K562 (cell line): ENCODE results near the gene TPI1. TPM values are rescaled to one million over a fixed set of nuclear protein-coding genes. Genes with fewer than 3 reads are reported as not detected.

Experiments
- ATAC-seq: fragments of 200-7000 bp; cut with Tn5 transposase; 3 replicates; pipeline ENCODE4 v1.9.1; 2020; ENCODE audit warnings: moderate library complexity
- BruUV-seq: library from RNA; stranded (reverse); fragments of 400-500 nt; replicated peaks from 2 replicates; lab custom pipeline; 2021; lab: Mats Ljungman, UMichigan
- CTCF ChIA-PET: fragments of 300-600 bp; formaldehyde crosslinking; extraction: SDS; loops from one replicate; lab custom pipeline; 2021; ENCODE audit warnings: low intra/inter-chr PET ratio; lab: Yijun Ruan, JAX
- POLR2A ChIA-PET: fragments of 300-600, 350-650 bp; sonication (Branson Sonifier 250); formaldehyde crosslinking; extraction: SDS; loops from one replicate; lab custom pipeline; 2021; ENCODE audit warnings: antibody characterized with exemption, inconsistent platforms; lab: Yijun Ruan, JAX
- DNase-seq, 4 experiments: peaks; one replicate each; pipeline versions ENCODE4 v3.0.0 to v3.0.0-alpha.2; 2011 to 2018; ENCODE audit warnings: low spot score in 3 of 4, mixed read lengths in 3 of 4; ENCODE audit errors: extremely low read depth in 1 of 4
- FAIRE-seq: peaks from 2 replicates; lab custom pipeline; 2011; peaks lifted over from hg19 to GRCh38; lab: Jason Lieb, UNC
- H2AFZ ChIP-seq: 2 replicates; pipeline ENCODE4 v1.6.0; 2011; ENCODE audit warnings: low read depth, low read length, control low read depth, inconsistent platforms
- H3K27ac ChIP-seq: fragments of 200-600 bp; 3 replicates; pipeline ENCODE4 v1.8.0; 2011; ENCODE audit warnings: low read depth, mild to moderate bottlenecking, control low read depth, inconsistent platforms, low read length, moderate library complexity, mixed read lengths; ENCODE audit errors: extremely low read depth
- H3K27me3 ChIP-seq, 2 experiments: fragments of 300-600 bp in 1 of 2; 2 replicates in 1 of 2; 3 replicates in 1 of 2; pipeline versions ENCODE4 v1.6.0 to v1.8.0; 2011; ENCODE audit warnings: inconsistent platforms in 2 of 2, low read length in 2 of 2, mild to moderate bottlenecking in 1 of 2, mixed read lengths in 1 of 2, moderate library complexity in 1 of 2; ENCODE audit not compliant: control insufficient read depth in 2 of 2, insufficient read depth in 2 of 2
- H3K36me3 ChIP-seq: fragments of 300-600 bp; 3 replicates; pipeline ENCODE4 v1.8.0; 2011; ENCODE audit warnings: mild to moderate bottlenecking, low read length, inconsistent platforms; ENCODE audit not compliant: control insufficient read depth, insufficient read depth
- H3K4me1 ChIP-seq, 2 experiments: fragments of 200-600 bp in 1 of 2; replicated peaks in 1 of 2; 2 replicates in 1 of 2; 3 replicates in 1 of 2; pipeline versions ENCODE4 v1.5.1 to v1.8.0; 2011; ENCODE audit warnings: inconsistent platforms in 2 of 2, low read length in 2 of 2, mild to moderate bottlenecking in 1 of 2, mixed read lengths in 1 of 2, moderate library complexity in 1 of 2; ENCODE audit not compliant: control insufficient read depth in 2 of 2, insufficient read depth in 2 of 2
- H3K4me2 ChIP-seq: 2 replicates; pipeline ENCODE4 v1.6.1; 2011; ENCODE audit warnings: low read length, control low read depth, inconsistent platforms, mixed read lengths; ENCODE audit not compliant: insufficient read depth
- H3K4me3 ChIP-seq: fragments of 200-600 bp; sonication (generic), shearing (Covaris generic); 2 replicates; pipeline ENCODE4 v1.5.1; 2016; ENCODE audit warnings: control low read depth, inconsistent platforms
- H3K79me2 ChIP-seq: fragments of 200-600 bp; 3 replicates; pipeline ENCODE4 v1.8.0; 2011; ENCODE audit warnings: low read length, inconsistent platforms; ENCODE audit not compliant: control insufficient read depth, insufficient read depth
- H3K9ac ChIP-seq, 2 experiments: 2 replicates each; pipeline versions ENCODE4 v1.6.0 to v1.6.1; 2011; ENCODE audit warnings: low read depth in 2 of 2, low read length in 2 of 2, control low read depth in 1 of 2, inconsistent platforms in 1 of 2, mild to moderate bottlenecking in 1 of 2, mixed read lengths in 1 of 2; ENCODE audit not compliant: insufficient read depth in 1 of 2
- H3K9me1 ChIP-seq: one replicate; pipeline ENCODE4 v1.6.0; 2011; ENCODE audit warnings: inconsistent platforms, mild to moderate bottlenecking, low read length, moderate library complexity; ENCODE audit not compliant: control insufficient read depth, insufficient read depth
- H3K9me3 ChIP-seq: replicated peaks from 2 replicates; pipeline ENCODE4 v1.5.1; 2011; ENCODE audit warnings: low read depth, low read length, inconsistent platforms; ENCODE audit not compliant: control insufficient read depth, insufficient read depth
- H4K20me1 ChIP-seq: replicated peaks from 2 replicates; pipeline ENCODE4 v1.6.1; 2011; ENCODE audit warnings: low read length, inconsistent platforms, mixed read lengths; ENCODE audit not compliant: control insufficient read depth, insufficient read depth
- CHD4 ChIP-seq: fragments of 200-600 bp; sonication (generic); IDR thresholded peaks from 3 replicates; pipeline ENCODE4 v1.6.1; 2012; ENCODE audit warnings: low read depth, mild to moderate bottlenecking, mixed read lengths, low read length, inconsistent platforms; ENCODE audit not compliant: insufficient read depth, insufficient replicate concordance, poor library complexity, severe bottlenecking
- DDX20 ChIP-seq: fragments of 450-650 bp; IDR thresholded peaks from 2 replicates; pipeline ENCODE4 v1.6.1; 2016; ENCODE audit warnings: missing genetic modification characterization, low read depth, mild to moderate bottlenecking, missing compliant biosample characterization, moderate library complexity
- GTF2F1 ChIP-seq: IDR thresholded peaks from 2 replicates; pipeline ENCODE4 v1.6.1; 2011; ENCODE audit warnings: low read depth, low read length, improper control_type of control experiment
- KLF1 ChIP-seq: fragments of 450-650 bp; IDR thresholded peaks from 2 replicates; pipeline ENCODE4 v1.6.1; 2016; ENCODE audit warnings: missing genetic modification characterization, missing compliant biosample characterization
- KLF16 ChIP-seq: IDR thresholded peaks from 2 replicates; pipeline ENCODE4 v1.6.1; 2016; ENCODE audit warnings: antibody characterized with exemption
- PURB ChIP-seq: sonication (generic); formaldehyde crosslinking; IDR thresholded peaks from 2 replicates; pipeline ENCODE4 v1.9.0; 2021; ENCODE audit warnings: low read depth, mild to moderate bottlenecking, missing genetic modification reagents
- RCOR1 ChIP-seq, 2 experiments: IDR thresholded peaks; 2 replicates each; pipeline ENCODE4 v1.6.1; 2012; ENCODE audit warnings: low read depth in 2 of 2, low read length in 2 of 2, borderline replicate concordance in 1 of 2, improper control_type of control experiment in 1 of 2
- THRB ChIP-seq: fragments of 450-650 bp; formaldehyde crosslinking; conservative IDR thresholded peaks from 2 replicates; pipeline ENCODE4 v1.4.0; 2022; ENCODE audit warnings: mild to moderate bottlenecking, missing genetic modification characterization
- ZC3H11A ChIP-seq: IDR thresholded peaks from 2 replicates; pipeline ENCODE4 v1.6.1; 2012; ENCODE audit warnings: low read depth, low read length, improper control_type of control experiment
- ZFPM2 ChIP-seq: fragments of 250-450 bp; sonication (Bioruptor Pico); IDR thresholded peaks from 2 replicates; pipeline ENCODE4 v1.5.1; 2022; ENCODE audit warnings: mild to moderate bottlenecking
- ZNF79 ChIP-seq: fragments of 250-450 bp; sonication (Bioruptor Pico); IDR thresholded peaks from 2 replicates; pipeline ENCODE4 v1.4.0; 2020; ENCODE audit warnings: low read depth, mild to moderate bottlenecking, moderate library complexity
- WGBS: fragments of 100-300 bp; shearing (Covaris generic); methylation state at CpG from one replicate; pipeline ENCODE4 v1.1.6; 2016; ENCODE audit warnings: low coverage, mixed read lengths; ENCODE audit not compliant: insufficient coverage; ENCODE audit errors: missing lambda C conversion rate; 5-methylcytosine and 5-hydroxymethylcytosine counted together
- in situ Hi-C: fragments of 300-500 bp; cut with MboI; formaldehyde crosslinking; loops from 4 replicates; pipeline ENCODE4 v1.15.0; 2018; ENCODE audit warnings: inconsistent platforms, mixed read lengths
- intact Hi-C: fragments of 100-400 bp; cut with micrococcal nuclease; formaldehyde crosslinking; loops from 2 replicates; pipeline ENCODE4 v1.14.2; 2022
- polyA plus RNA-seq, 8 experiments: library from polyadenylated mRNA; depleted of rRNA in 4 of 8; stranded (reverse) in 5 of 8; unstranded in 3 of 8; fragments of >200 nt; fragmentation: Nextera tagmentation in 2 of 8; fragmentation: Illumina TruSeq in 1 of 8; extraction: Ambion mirVana in 2 of 8; extraction: Trizol in 1 of 8; gene quantifications; 2 replicates each; pipeline versions ENCODE4 v1.2.1 to v1.2.3, GENCODE V29; 2011 to 2014; ENCODE audit warnings: inconsistent platforms in 1 of 8, missing spikeins in 1 of 8
- total RNA-seq, 7 experiments: library from RNA; depleted of rRNA in 6 of 7; stranded (reverse); fragments of >200 nt in 6 of 7; fragmentation: Illumina TruSeq in 2 of 7; extraction: Trizol in 2 of 7; gene quantifications; 2 replicates each; pipeline versions ENCODE4 v1.2.1 to v1.2.3, GENCODE V29; 2011 to 2021; ENCODE audit warnings: low replicate concordance in 1 of 7
- TF ChIP-seq, protein P1 (sequence below): fragments of 450-650 bp; IDR thresholded peaks from 2 replicates; pipeline ENCODE4 v1.7.0; 2016; ENCODE audit warnings: borderline replicate concordance

The TPI1 gene
- total and polyA plus RNA-seq, 9 of the 15 experiments (the other 6 are each of a cell fraction or from before 2014, with no cell fraction given), result 662 to 4,971 (median 892) TPM

DNA sequence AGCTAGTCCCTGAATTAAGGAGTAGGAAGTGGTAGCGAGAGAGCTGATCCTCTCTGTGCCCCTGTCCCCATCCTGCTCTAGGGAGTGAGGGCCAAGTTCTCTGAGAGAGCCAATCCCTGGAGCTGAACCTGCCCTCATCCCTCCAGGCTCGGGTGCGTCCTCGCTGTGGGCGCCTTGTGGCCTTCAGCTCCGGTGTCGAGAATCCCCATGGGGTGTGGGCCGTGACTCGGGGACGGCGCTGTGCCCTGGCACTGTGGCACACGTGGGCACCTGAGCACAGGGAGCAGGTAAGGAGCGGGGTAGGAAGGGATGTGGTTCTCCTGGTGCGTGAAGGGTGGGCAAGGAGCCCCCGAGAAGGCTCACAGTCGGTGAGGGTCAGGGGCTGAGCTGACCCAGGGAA lies 28.5 kb upstream of the TPI1 start:
- no peaks in the 10 kb centered on the region; the same call in 1 of the 2 replicates for H4K20me1 ChIP-seq
- H3K4me3 ChIP-seq, result no peak overlapping the region
- in situ Hi-C loops, result no loop called here
- H3K9ac ChIP-seq, result no peak overlapping the region
- POLR2A ChIA-PET, result interaction anchor here (0.7 to 4.7 kb wide), 5 partner anchors 8 to 225 kb away, joined by 3 to 39 read pairs (median 8); partner anchors contain the start of genes CDCA3, TPI1 and USP5
- no peak for FAIRE-seq
- no peak overlapping the region for H3K4me2 ChIP-seq
- CTCF ChIA-PET, result no interaction called here
- 87% methylated on average over 14 of the region's 16 CpGs for WGBS
- H3K9me1 ChIP-seq, result no peaks in the 10 kb centered on the region
- no peak for DNase-seq
- H3K36me3 ChIP-seq, result peaks cover 54% of the 10 kb centered on the region; the same call in 2 of the 3 replicates
- no peaks in the 10 kb centered on the region for H3K9me3 ChIP-seq
- H3K27ac ChIP-seq, result no peak overlapping the region
- no peak overlapping the region for H2AFZ ChIP-seq
- BruUV-seq, result no TSS peak
- ATAC-seq, result no peak
- TF ChIP-seq RCOR1 (IDR thresholded peaks at IDR 0.05; ENCODE audit: borderline replicate concordance in 1 of 2, low read depth in 2 of 2, low read length in 2 of 2) (no peak), ZFPM2 (CRISPR knock-in tag) (no peak), KLF1 (tag) (no peak), GTF2F1 (no peak), DDX20 (tag) (no peak), THRB (CRISPR knock-in tag) (no peak), ZC3H11A (no peak), KLF16 (no peak), ZNF79 (CRISPR knock-in tag) (no peak), CHD4 (no peak), PURB (CRISPR knock-in tag) (no peak)
- TF ChIP-seq, protein P1, sequence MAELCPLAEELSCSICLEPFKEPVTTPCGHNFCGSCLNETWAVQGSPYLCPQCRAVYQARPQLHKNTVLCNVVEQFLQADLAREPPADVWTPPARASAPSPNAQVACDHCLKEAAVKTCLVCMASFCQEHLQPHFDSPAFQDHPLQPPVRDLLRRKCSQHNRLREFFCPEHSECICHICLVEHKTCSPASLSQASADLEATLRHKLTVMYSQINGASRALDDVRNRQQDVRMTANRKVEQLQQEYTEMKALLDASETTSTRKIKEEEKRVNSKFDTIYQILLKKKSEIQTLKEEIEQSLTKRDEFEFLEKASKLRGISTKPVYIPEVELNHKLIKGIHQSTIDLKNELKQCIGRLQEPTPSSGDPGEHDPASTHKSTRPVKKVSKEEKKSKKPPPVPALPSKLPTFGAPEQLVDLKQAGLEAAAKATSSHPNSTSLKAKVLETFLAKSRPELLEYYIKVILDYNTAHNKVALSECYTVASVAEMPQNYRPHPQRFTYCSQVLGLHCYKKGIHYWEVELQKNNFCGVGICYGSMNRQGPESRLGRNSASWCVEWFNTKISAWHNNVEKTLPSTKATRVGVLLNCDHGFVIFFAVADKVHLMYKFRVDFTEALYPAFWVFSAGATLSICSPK, result no peak
- H3K79me2 ChIP-seq, result no peaks in the 10 kb centered on the region
- peaks cover 10 to 46% of the 10 kb centered on the region in 2 experiments; a peak in 4 of 5 replicates for H3K4me1 ChIP-seq
- no peaks in the 10 kb centered on the region for H3K27me3 ChIP-seq
- intact Hi-C loops, result no loop called here
